HCT116 (cell line): ENCODE results near the gene ATP7B. TPM values are rescaled to one million over a fixed set of nuclear protein-coding genes. Genes with fewer than 3 reads are reported as not detected.

Experiments
- ATAC-seq: fragments of 200-7000 bp; cut with Tn5 transposase; 2 replicates; pipeline ENCODE4 v1.9.1; 2020; ENCODE audit warnings: mild to moderate bottlenecking, moderate library complexity
- BruUV-seq: library from RNA; stranded (reverse); fragments of 400-500 nt; replicated peaks from 2 replicates; lab custom pipeline; 2021; lab: Mats Ljungman, UMichigan
- CTCF ChIA-PET: fragments of 300-600 bp; sonication (Branson Sonifier 250); formaldehyde crosslinking; loops from one replicate; lab custom pipeline; 2021; ENCODE audit warnings: antibody characterized with exemption; lab: Charles Lee
- POLR2A ChIA-PET: fragments of 300-600, 350-600 bp; sonication (Branson Sonifier 250); formaldehyde crosslinking; loops from one replicate; lab custom pipeline; 2021; ENCODE audit warnings: antibody characterized with exemption; lab: Charles Lee
- RAD21 ChIA-PET, 2 experiments: fragments of 300-600 bp; sonication (Branson Sonifier 250); formaldehyde crosslinking; loops; one replicate each; lab custom pipeline; 2023; ENCODE audit warnings: low total read pairs in 2 of 2; ENCODE audit not compliant: uncharacterized antibody in 2 of 2, unreplicated experiment in 2 of 2, low non-redundant PET in 1 of 2; lab: Charles Lee
- DNase-seq: peaks from one replicate; pipeline ENCODE4 v3.0.0-alpha.2; 2010; ENCODE audit warnings: low read depth, low spot score
- H2AFZ ChIP-seq: fragments of 200-600 bp; shearing (Covaris generic), sonication (generic); 2 replicates; pipeline ENCODE4 v1.6.1; 2017; ENCODE audit warnings: low read depth, mixed run types, mixed read lengths, antibody characterized with exemption, low read length; ENCODE audit not compliant: poor library complexity, severe bottlenecking
- H3K27ac ChIP-seq: 2 replicates; pipeline ENCODE4 v1.5.1; 2012; ENCODE audit warnings: low read depth, low read length
- H3K27me3 ChIP-seq: fragments of 200-600 bp; sonication (generic); 2 replicates; pipeline ENCODE4 v1.6.1; 2016; ENCODE audit warnings: mixed run types, low read length, mixed read lengths; ENCODE audit not compliant: insufficient read depth
- H3K36me3 ChIP-seq, 2 experiments: fragments of 200-500 bp in 1 of 2; fragments of 200-600 bp in 1 of 2; sonication (Bioruptor generic) in 1 of 2; sonication (generic) in 1 of 2; 2 replicates each; pipeline versions ENCODE4 v1.5.1 to v1.6.1; 2014 to 2016; ENCODE audit warnings: low read length in 2 of 2, inconsistent platforms in 1 of 2, mixed read lengths in 1 of 2, mixed run types in 1 of 2; ENCODE audit not compliant: insufficient read depth in 2 of 2, control insufficient read depth in 1 of 2
- H3K4me1 ChIP-seq, 2 experiments: fragments of 200-600 bp in 1 of 2; sonication (generic) in 1 of 2; 2 replicates each; pipeline versions ENCODE4 v1.5.1 to v1.6.1; 2012 to 2017; ENCODE audit warnings: low read length in 2 of 2, inconsistent platforms in 1 of 2, mild to moderate bottlenecking in 1 of 2, mixed read lengths in 1 of 2, mixed run types in 1 of 2, moderate library complexity in 1 of 2; ENCODE audit not compliant: insufficient read depth in 2 of 2, control insufficient read depth in 1 of 2
- H3K4me2 ChIP-seq: fragments of 200-600 bp; sonication (generic); 2 replicates; pipeline ENCODE4 v1.6.1; 2017; ENCODE audit warnings: mixed run types, low read length, mixed read lengths
- H3K4me3 ChIP-seq, 2 experiments: fragments of 200-600 bp in 1 of 2; sonication (generic) in 1 of 2; replicated peaks in 1 of 2; 2 replicates each; pipeline ENCODE4 v1.5.1; 2011 to 2016; ENCODE audit warnings: low read length in 2 of 2, control low read depth in 1 of 2, low read depth in 1 of 2, mild to moderate bottlenecking in 1 of 2, mixed read lengths in 1 of 2, mixed run types in 1 of 2
- H3K79me2 ChIP-seq: fragments of 200-600 bp; sonication (generic); 2 replicates; pipeline ENCODE4 v1.6.1; 2017; ENCODE audit warnings: mild to moderate bottlenecking, mixed run types, low read length, moderate library complexity, mixed read lengths; ENCODE audit not compliant: insufficient read depth
- H3K9ac ChIP-seq: fragments of 200-600 bp; sonication (generic); 2 replicates; pipeline ENCODE4 v1.6.1; 2016; ENCODE audit warnings: low read length, mixed read lengths
- H3K9me2 ChIP-seq: fragments of 200-600 bp; sonication (generic), shearing (Covaris generic); 2 replicates; pipeline ENCODE4 v1.6.1; 2017; ENCODE audit warnings: mixed run types, mild to moderate bottlenecking, moderate library complexity; ENCODE audit not compliant: insufficient read depth
- H3K9me3 ChIP-seq, 2 experiments: fragments of 200-500 bp in 1 of 2; fragments of 200-600 bp in 1 of 2; sonication (Bioruptor generic) in 1 of 2; sonication (generic) in 1 of 2; 2 replicates each; pipeline ENCODE4 v1.6.1; 2014 to 2017; ENCODE audit warnings: low read length in 2 of 2, mixed read lengths in 2 of 2, inconsistent platforms in 1 of 2, low read depth in 1 of 2, mild to moderate bottlenecking in 1 of 2, mixed run types in 1 of 2, moderate library complexity in 1 of 2; ENCODE audit not compliant: control insufficient read depth in 1 of 2, insufficient read depth in 1 of 2
- H4K20me1 ChIP-seq: fragments of 200-600 bp; sonication (generic), shearing (Covaris generic); 2 replicates; pipeline ENCODE4 v1.6.1; 2017; ENCODE audit warnings: mixed run types, mild to moderate bottlenecking, moderate library complexity; ENCODE audit not compliant: insufficient read depth
- CEBPB ChIP-seq: IDR thresholded peaks from 2 replicates; pipeline ENCODE4 v1.6.1; 2012; ENCODE audit warnings: low read depth
- ELF1 ChIP-seq: IDR thresholded peaks from 2 replicates; pipeline ENCODE4 v1.6.1; 2012; ENCODE audit warnings: low read depth, borderline replicate concordance
- EZH2 ChIP-seq: fragments of 200-600 bp; sonication (generic); IDR thresholded peaks from 2 replicates; pipeline ENCODE4 v1.6.1; 2017; ENCODE audit warnings: antibody characterized with exemption, mixed run types
- SIN3A ChIP-seq: IDR thresholded peaks from 2 replicates; pipeline ENCODE4 v1.6.1; 2012; ENCODE audit warnings: low read depth
- SP1 ChIP-seq: IDR thresholded peaks from 2 replicates; pipeline ENCODE4 v1.6.1; 2012; ENCODE audit warnings: low read depth
- SRF ChIP-seq: IDR thresholded peaks from 2 replicates; pipeline ENCODE4 v1.6.1; 2012; ENCODE audit warnings: low read depth
- intact Hi-C: fragments of 100-400 bp; cut with micrococcal nuclease; formaldehyde crosslinking; loops from 2 replicates; pipeline ENCODE4 v1.10.0; 2022
- total RNA-seq: library from RNA; stranded (reverse); gene quantifications from one replicate; pipeline ENCODE4 v1.2.1, GENCODE V29; 2021; ENCODE audit not compliant: unreplicated experiment
- TF ChIP-seq, protein P1 (sequence below), 3 experiments: fragments of 200-600 bp in 1 of 3; sonication (generic) in 1 of 3; IDR thresholded peaks in 2 of 3; conservative IDR thresholded peaks in 1 of 3; 2 replicates each; pipeline ENCODE4 v1.5.1; 2012 to 2017; ENCODE audit warnings: low read depth in 2 of 3, low read length in 2 of 3, antibody characterized with exemption in 1 of 3, borderline replicate concordance in 1 of 3, control low read depth in 1 of 3, mild to moderate bottlenecking in 1 of 3, mixed read lengths in 1 of 3, mixed run types in 1 of 3, moderate library complexity in 1 of 3; ENCODE audit not compliant: insufficient read depth in 1 of 3
- TF ChIP-seq, protein P2 (sequence below): IDR thresholded peaks from 2 replicates; pipeline ENCODE4 v1.6.1; 2011; ENCODE audit warnings: mild to moderate bottlenecking, low read length, moderate library complexity; ENCODE audit not compliant: insufficient replicate concordance; ENCODE audit errors: extremely low read depth

ATP7B gene
- total RNA-seq, 1 experiment from 2014 or later: 10.3 TPM

DNA sequence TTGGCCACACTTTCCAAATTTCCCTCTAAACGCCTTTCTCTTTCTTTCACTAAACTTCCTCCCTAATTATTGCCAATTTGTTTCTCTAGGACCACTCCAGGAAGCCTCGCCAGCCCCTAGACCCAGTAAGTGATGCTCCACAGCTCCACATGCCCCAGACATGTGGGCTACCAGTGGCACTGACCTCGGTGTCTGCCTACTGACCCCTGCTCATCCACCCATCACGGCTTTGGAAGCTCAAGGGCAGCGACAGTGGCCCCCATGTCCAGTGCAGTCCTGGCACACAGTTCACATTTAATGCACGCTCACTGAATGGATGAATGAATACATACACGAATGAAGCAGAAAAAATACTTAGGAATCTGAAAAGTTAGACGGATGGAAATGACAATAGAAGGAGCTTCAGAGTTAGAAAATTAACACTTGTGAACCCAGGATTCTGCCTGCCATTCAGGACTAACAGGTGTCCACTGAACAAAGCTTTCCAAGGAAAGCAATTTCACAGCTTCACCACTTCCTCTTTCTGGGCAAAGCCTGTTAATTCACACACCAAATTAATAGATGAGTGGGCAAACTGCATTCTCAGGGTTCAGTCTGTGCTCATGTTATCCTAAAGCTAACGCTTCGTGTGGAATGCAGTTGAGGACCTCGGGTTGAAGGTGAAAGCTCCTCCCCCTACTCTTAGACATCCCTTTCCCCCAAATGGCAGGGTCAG, 98.6 kb downstream of the ATP7B start (continued):
- TF ChIP-seq, protein P1, sequence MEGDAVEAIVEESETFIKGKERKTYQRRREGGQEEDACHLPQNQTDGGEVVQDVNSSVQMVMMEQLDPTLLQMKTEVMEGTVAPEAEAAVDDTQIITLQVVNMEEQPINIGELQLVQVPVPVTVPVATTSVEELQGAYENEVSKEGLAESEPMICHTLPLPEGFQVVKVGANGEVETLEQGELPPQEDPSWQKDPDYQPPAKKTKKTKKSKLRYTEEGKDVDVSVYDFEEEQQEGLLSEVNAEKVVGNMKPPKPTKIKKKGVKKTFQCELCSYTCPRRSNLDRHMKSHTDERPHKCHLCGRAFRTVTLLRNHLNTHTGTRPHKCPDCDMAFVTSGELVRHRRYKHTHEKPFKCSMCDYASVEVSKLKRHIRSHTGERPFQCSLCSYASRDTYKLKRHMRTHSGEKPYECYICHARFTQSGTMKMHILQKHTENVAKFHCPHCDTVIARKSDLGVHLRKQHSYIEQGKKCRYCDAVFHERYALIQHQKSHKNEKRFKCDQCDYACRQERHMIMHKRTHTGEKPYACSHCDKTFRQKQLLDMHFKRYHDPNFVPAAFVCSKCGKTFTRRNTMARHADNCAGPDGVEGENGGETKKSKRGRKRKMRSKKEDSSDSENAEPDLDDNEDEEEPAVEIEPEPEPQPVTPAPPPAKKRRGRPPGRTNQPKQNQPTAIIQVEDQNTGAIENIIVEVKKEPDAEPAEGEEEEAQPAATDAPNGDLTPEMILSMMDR (IDR thresholded peaks at IDR 0.05 in 2 of 3, conservative IDR thresholded peaks at IDR 0.05 in 1 of 3; ENCODE audit: borderline replicate concordance in 1 of 3, insufficient read depth in 1 of 3, low read depth in 2 of 3, low read length in 2 of 3): no peak
- TF ChIP-seq SP1 (no peak), SRF (no peak), CEBPB (no peak), SIN3A (no peak), EZH2 (no peak)
- TF ChIP-seq, protein P2, sequence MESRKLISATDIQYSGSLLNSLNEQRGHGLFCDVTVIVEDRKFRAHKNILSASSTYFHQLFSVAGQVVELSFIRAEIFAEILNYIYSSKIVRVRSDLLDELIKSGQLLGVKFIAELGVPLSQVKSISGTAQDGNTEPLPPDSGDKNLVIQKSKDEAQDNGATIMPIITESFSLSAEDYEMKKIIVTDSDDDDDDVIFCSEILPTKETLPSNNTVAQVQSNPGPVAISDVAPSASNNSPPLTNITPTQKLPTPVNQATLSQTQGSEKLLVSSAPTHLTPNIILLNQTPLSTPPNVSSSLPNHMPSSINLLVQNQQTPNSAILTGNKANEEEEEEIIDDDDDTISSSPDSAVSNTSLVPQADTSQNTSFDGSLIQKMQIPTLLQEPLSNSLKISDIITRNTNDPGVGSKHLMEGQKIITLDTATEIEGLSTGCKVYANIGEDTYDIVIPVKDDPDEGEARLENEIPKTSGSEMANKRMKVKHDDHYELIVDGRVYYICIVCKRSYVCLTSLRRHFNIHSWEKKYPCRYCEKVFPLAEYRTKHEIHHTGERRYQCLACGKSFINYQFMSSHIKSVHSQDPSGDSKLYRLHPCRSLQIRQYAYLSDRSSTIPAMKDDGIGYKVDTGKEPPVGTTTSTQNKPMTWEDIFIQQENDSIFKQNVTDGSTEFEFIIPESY: no peak

DNA sequence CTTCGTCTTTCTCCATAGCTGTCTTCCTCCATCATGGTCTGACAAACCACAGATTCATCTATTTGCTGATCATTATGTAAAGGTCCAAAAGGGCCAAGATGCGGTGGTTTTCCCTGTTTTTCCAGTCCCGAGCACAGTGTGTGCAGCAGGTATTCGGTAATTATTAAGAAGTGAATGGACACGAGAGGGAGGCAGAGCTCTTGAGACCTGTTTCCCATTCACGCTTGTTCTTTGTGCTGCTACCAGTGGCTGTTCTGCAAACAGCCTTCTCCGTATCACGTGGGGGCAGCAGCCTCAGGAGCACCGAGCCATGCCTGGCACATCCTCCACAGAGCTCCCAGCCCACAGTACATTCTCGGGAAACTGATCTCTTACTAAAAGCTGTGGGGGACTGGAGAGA, 99.2 kb downstream of the ATP7B start:
- no peak overlapping the region for H3K4me3 ChIP-seq
- no peaks in the 10 kb centered on the region for H4K20me1 ChIP-seq
- BruUV-seq: no TSS peak
- RAD21 ChIA-PET: no interaction called here
- TF ChIP-seq ELF1 (no peak), EZH2 (no peak)
- TF ChIP-seq, all 23 proteins: peak for 0
- Histone ChIP-seq H3K9me3 (no peaks in the 10 kb centered on the region), H3K4me2 (no peak overlapping the region), H3K9me2 (no peaks in the 10 kb centered on the region), H3K9ac (no peak overlapping the region), H3K4me1 (no peaks in the 10 kb centered on the region), H3K27me3 (no peaks in the 10 kb centered on the region), H3K27ac (no peak overlapping the region), H3K36me3 (no peaks in the 10 kb centered on the region), H3K79me2 (no peaks in the 10 kb centered on the region), H2AFZ (no peak overlapping the region)
- POLR2A ChIA-PET: no interaction called here
- intact Hi-C loops: no loop called here
- ATAC-seq (no peak), DNase-seq (no peak)
- CTCF ChIA-PET: no interaction called here
